HL-60/S4 treated with phorbol 12-myristate 13-acetate at 8.2 ng/mL for 4 days and 3 days (cell line): ENCODE measurements around the gene DOCK1.

Source experiments
- in situ Hi-C: fragments of 300-500 bp; cut with MboI; formaldehyde crosslinking; loops from 2 replicates; pipeline ENCODE4 v1.15.0; 2022; ENCODE audit warnings: low sequenced_read_pairs

Gene DOCK1

GRCh38 chr10:127157506-127158200 lies 252.4 kb downstream of the DOCK1 start:
- in situ Hi-C loops, result no loop called here

DNA sequence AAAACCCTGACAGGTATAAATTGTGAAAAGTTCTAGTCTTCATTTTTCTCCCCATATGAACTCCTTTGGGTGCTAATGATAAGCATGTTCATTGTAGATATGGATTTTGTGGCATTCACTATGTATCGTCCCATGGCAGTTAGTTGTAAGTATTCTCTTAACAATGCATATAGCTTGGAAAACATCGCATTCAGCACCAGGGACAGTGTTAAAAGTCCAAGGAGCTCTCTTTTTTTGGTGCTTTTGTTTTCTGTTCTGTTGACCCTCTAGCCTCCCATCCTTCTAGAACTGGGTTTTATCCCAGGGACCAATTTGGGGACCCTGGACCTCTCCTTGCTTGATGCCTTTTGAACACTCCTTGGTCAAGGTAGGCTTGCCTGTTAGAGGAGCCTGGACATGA lies 253.4 kb downstream of the DOCK1 start:
- in situ Hi-C loops, result no loop called here

DNA sequence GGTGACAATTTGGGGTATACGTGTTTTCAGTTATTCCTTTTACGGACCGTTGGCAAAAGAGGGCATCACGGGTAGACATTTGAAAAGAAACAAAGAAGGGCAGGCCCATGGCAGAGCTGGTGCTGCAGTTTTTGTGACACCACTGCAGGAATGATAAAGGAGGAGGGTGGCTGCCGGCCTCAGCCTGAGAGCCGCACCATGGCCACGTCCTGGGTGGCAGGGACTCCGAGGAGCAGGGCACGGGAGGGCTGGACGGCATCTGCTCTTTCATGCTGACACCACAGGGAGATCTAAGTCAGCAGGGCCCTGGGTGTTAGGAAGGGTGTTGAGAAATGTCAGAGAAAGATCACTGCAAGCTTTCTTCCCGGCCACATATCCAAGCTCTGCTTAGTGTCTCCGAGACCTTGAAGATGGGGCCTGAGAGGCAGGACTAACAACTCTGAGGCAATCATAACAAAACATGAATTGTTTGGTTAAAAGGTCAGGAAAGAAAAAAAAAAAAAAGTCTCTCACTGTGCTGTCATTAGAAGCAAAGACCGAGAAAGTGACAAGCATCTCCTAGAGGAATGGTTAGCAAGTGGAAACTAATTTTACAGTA lies 254.5 kb downstream of the DOCK1 start:
- in situ Hi-C loops, result no loop called here

- in situ Hi-C loops, result no loop called here
Measured at GRCh38 chr10:127161482-127161881, 256.3 kb downstream of the DOCK1 start.

DNA sequence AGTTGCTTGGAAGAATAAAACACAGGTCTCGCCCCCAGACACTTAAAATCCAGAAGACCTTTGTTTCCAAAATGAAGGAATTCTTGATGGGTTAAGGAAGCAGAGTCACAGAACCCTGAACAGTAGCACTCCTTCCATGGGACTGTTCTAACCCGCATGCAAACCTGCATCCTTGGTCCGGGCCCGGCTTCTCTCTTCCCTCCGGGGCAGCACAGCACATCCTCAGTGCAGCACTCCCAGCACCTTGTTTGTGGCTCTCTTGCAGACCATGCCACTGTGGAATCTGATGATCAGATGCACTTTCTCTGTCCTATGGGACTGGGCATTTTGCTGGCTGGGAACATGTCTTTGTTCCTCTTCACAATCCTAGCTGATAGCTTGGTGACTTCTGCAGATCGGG lies 257.6 kb downstream of the DOCK1 start:
- in situ Hi-C loops, result no loop called here

- in situ Hi-C loops, result no loop called here
Measured at GRCh38 chr10:127168261-127168660, 263.0 kb downstream of the DOCK1 start.

DNA sequence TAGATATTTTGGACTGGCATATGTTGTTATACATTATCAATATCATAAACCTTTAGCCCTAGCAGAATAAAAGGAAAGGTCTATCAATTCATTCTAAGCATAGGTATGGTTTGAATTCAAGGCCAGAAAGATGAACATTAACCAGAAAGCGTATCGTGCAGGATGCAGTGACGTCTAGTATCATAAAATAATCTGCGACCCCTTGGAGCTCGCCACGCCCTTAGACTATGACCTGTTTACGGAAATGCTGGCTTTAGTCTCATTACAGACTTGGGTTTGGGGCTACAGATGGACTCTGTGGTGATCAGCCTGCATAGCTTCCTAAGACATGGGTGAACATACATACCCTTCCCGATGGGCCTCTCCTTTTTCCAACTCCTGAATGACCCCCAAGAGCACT lies 269.6 kb downstream of the DOCK1 start:
- in situ Hi-C loops, result no loop called here

DNA sequence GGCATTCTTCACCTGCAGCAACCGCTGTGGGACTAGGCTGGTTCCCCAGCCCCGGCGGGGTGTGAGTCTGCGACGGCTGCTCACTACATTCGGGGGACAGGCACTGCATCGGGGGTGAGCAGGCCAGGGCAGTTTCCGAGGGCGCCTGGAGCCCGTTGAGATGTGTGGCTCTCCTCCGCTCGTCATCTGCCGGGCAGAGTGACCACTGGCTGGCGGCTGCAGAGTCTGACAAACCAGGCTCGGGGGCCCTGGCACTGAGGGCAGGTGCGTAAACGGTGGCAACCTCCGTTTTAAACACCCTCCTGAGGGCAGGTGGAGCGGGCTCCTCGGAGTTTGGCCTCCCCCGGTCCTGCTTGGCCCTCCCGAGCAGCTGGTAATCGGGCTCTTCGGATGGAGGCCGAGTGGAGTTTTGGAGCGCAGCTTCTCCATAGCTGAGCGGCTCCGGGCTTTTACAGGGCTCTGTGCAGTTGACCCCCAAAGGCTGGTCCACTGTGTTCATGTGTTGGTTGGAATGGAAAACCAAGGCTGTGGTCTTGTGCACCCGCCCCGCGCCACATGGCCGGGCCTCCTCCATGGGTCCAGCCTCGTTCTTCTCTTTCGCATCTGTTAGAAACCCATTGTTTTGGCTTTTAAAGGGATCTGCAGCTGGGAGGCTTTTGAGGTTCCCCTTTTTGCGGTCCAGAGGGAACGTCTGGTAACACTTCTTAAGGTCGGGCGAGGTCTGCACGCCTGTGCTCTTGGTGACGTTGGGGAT lies 270.3 kb downstream of the DOCK1 start:
- in situ Hi-C loops, result no loop called here

DNA sequence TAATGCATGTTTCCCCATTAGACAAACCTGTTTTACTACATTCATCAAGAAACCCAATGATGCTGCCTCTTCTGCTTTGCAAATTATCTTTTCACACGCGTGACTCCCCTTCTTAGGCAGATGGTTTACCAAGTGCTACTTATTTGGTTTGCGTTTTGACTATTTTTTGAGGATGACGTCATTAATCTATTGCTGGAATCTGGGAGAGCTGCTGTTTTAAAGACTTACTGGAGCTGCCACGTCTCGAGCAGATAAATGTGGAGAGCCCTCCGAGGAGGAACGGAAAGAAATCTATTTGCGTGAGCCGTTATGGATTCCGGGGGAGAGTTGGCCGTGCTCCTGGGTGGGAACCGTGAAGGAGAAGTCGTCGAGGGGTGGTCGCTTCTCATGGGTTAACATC lies 271.4 kb downstream of the DOCK1 start:
- in situ Hi-C loops, result no loop called here

- in situ Hi-C loops, result no loop called here
Measured at GRCh38 chr10:127179612-127180250, 274.5 kb downstream of the DOCK1 start.

DNA sequence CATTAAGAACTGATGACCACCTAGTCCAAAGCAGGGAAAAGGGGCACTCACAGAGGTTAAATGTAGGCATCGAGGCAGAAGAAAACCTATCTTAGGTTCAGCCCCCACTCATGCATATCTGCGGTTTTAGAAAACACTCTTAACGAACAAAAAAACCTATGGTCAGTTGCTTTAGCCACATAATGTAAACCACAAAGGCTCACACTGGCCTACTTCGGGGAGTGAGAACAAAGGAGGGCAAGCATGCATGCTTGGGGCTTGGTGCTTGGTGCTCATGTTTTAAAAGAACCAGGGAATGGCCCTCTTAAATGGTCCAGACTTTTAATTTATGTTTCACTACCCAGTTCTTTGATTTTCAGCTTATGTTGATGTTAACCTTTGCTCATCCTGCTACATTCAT lies 276.9 kb downstream of the DOCK1 start:
- in situ Hi-C loops, result no loop called here

- in situ Hi-C loops, result no loop called here
Measured at GRCh38 chr10:127184582-127184981, 279.4 kb downstream of the DOCK1 start.

GRCh38 chr10:127186813-127187212 lies 281.6 kb downstream of the DOCK1 start:
- in situ Hi-C loops, result no loop called here

DNA sequence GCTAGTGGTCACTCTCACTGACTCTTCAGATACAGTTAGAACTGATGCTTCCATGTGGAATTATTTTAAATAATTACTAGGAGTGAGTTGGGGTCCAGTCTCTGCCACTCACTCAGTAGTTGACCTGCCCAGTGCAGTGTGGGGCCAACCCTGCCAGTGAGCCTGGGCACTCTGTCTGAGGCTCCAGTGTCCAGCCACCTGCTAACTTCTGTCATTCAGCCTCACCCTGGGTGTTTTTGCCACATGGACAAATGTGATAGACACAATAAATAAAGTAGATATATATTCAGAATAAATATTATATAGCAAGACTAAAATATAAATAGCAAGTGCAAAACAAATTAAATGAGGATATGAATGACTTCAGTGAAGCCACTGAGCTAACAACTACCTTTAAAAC lies 284.0 kb downstream of the DOCK1 start:
- in situ Hi-C loops, result no loop called here

DNA sequence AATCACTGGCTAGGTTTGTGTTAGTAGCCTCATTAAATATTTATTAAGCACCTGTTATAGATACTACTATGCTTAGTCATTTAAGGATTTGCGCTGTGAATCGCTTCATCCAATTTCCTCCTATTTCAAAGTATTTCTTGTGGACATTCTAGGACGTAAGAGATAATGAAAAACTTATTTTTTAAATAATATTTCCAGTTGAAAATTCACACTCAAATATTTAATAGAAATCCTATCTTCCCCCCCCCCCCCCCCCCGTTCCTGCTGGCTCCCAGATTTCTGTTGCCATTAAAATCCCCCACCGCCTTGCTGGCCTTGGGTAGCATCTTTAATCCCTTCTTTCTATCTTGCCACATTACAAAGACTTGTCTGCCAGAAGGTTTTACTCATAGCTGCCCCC lies 285.2 kb downstream of the DOCK1 start:
- in situ Hi-C loops, result no loop called here

DNA sequence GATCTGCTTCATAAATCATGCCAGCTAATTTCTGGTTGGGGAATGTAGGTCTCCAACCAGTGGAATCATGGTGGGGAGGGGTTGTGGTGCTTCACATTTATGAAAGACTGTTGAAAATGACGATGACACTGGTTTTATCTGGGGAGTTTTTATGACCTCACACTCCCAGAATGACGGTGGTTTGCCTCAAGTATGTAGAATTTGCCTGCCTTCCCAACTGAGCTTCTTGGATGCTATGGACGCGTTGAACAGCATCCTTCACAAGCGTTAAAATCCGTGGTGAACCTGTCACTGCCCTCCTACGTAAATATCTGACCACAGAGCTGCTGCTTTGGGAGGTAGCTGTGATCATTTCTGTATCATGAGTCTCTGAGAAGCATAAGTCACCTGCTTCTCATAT lies 287.9 kb downstream of the DOCK1 start:
- in situ Hi-C loops, result no loop called here

DNA sequence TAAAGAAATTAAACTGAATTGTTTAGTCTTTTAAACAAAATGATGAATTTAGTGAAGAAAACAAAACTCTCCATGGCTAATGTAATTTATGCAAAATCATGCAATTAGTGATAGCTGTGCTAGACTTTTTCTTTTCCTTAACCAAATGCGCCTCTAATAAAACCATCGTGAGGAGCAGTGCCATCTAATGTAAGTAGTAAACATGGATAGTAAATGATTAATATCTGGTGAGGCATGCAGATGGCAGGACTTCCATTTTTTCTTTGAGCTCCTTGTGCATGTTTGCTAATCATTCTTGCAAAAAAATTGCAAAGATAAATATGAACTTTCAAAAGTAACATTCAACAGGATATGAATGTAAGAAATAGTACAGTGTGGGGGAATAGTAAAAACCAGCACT lies 288.9 kb downstream of the DOCK1 start:
- in situ Hi-C loops, result no loop called here

- in situ Hi-C loops, result no loop called here
Measured at GRCh38 chr10:127194599-127194998, 289.4 kb downstream of the DOCK1 start.

- in situ Hi-C loops, result no loop called here
Measured at GRCh38 chr10:127195041-127195506, 289.8 kb downstream of the DOCK1 start.

DNA sequence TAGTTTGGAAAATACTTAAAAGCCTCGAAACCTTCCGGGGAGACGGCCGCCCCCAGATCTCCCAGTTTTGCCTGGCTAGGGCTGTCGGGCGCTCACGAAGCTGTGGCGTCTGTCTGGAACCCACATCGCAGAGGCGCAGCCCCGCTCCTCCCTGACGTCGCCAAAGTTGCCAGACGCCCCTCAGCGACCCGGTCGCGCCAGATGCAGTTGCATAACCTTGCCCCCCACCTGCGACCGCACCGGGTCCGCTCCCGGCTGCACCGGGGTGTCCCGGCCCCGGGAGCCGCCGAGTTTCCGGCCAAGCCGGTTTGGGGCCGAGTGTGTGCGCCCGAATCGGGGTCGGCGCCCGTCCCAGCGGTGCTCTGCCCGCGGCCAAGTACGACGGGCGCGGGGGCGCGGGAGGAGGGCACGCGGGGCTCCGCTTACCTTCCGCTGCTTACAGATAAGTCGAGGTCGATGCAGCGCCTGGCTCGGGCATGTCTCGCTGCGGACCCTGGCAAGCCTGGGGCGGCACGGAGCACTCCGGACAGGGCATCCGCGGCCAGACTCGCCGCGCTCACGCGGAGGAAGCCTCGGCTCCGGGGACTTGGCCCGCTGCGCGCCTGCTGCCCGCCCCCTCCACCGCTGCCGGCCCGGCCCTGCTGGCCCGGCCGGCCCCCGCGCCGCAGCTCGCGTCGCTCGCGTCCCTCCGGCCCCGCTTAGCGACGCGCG lies 290.5 kb downstream of the DOCK1 start:
- in situ Hi-C loops, result no loop called here
